ENCODE measurements around the gene NPAS2.

- TF ChIP-seq POLR2AphosphoS5 (IDR thresholded peaks at IDR 0.05; ENCODE audit: insufficient read depth, low read depth, low read length) (no peak), EZH2 (IDR thresholded peaks at IDR 0.05; ENCODE audit: borderline replicate concordance, low read depth, low read length, severe bottlenecking) (no peak), CTCF (IDR thresholded peaks at IDR 0.05; ENCODE audit: extremely low read depth in 1 of 2, insufficient read depth in 1 of 2, low read depth in 1 of 2, low read length in 2 of 2) (no peak), JUN (IDR thresholded peaks at IDR 0.05; ENCODE audit: borderline replicate concordance, insufficient read depth, insufficient read length, low read depth) (no peak), POLR2A (IDR thresholded peaks at IDR 0.05; ENCODE audit: low read depth, low read length) (no peak), MAX (IDR thresholded peaks at IDR 0.05; ENCODE audit: insufficient read depth, insufficient read length) (no peak), GATA2 (IDR thresholded peaks at IDR 0.05; ENCODE audit: insufficient read depth, insufficient read length, low read depth, low read length) (no peak)
These were observed 33.3 kb downstream of the NPAS2 start for GRCh38 chr2:100852999-100853908.
